Hematopoietic multipotent progenitor cell treated with erythropoietin and hydrocortisone succinate and interleukin-3 and kit ligand, for 15 days (in vitro differentiated cells): Measurements from ENCODE around the gene GPR15.
"Not testable (repeated sequence)": the region's sequence is repeated elsewhere in the genome, so short reads cannot be mapped to it uniquely, and the experiment has no call there.

Experiments used
- DNase-seq: peaks from one replicate; pipeline ENCODE4 v3.0.0-alpha.2; 2015; ENCODE audit warnings: low spot score

GPR15 gene

GRCh38 chr3:98558100-98558827 is 26.5 kb downstream of the GPR15 start:
- DNase-seq = no peak

- not testable (repeated sequence) for DNase-seq
These were observed 28.0 kb downstream of the GPR15 start for GRCh38 chr3:98559769-98560168.

GRCh38 chr3:98560911-98561310 is 29.1 kb downstream of the GPR15 start:
- DNase-seq = no peak

- no peak for DNase-seq
These were observed 30.1 kb downstream of the GPR15 start for GRCh38 chr3:98561727-98562521.

GRCh38 chr3:98563661-98564281 is 32.0 kb downstream of the GPR15 start:
- DNase-seq = no peak

- DNase-seq = no peak
These were observed 32.7 kb downstream of the GPR15 start for GRCh38 chr3:98564282-98565005.

GRCh38 chr3:98565237-98565643 is 33.5 kb downstream of the GPR15 start:
- DNase-seq = no peak

GRCh38 chr3:98565843-98566242 is 34.1 kb downstream of the GPR15 start:
- DNase-seq = no peak

- no peak for DNase-seq
These were observed 36.0 kb downstream of the GPR15 start for GRCh38 chr3:98567666-98568270.

- no peak for DNase-seq
These were observed 36.6 kb downstream of the GPR15 start for GRCh38 chr3:98568402-98568801.

- DNase-seq = peak; percentile 57
These were observed 41.5 kb downstream of the GPR15 start for GRCh38 chr3:98573181-98573728.

GRCh38 chr3:98574132-98574531 is 42.4 kb downstream of the GPR15 start:
- peak; percentile 65 for DNase-seq

- DNase-seq = no peak
These were observed 45.6 kb downstream of the GPR15 start for GRCh38 chr3:98577178-98577895.

- DNase-seq = peak; percentile 31
These were observed 48.9 kb downstream of the GPR15 start for GRCh38 chr3:98580401-98581386.

- no peak for DNase-seq
These were observed 49.7 kb downstream of the GPR15 start for GRCh38 chr3:98581474-98581873.

- DNase-seq = peak; percentile 39
These were observed 50.3 kb downstream of the GPR15 start for GRCh38 chr3:98582042-98582441.

- peak; percentile 90 for DNase-seq
These were observed 52.0 kb downstream of the GPR15 start for GRCh38 chr3:98583766-98584165.
